GM21526 (cell line): Measurements from ENCODE around the gene GBA3.

Experiments used
- ATAC-seq: cut with Tn5 transposase; IDR thresholded peaks from one replicate; pipeline ENCODE4 v1.9.1; 2021; ENCODE audit warnings: moderate library complexity; ENCODE audit not compliant: unreplicated experiment, low FRiP score

GBA3 gene

GRCh38 chr4:22692736-22693135 lies at the start of gene GBA3:
Gene GBA3 (plus strand): TSS chr4:22692937.
- ATAC-seq: no peak

GRCh38 chr4:22643952-22644351 lies 48.8 kb upstream of the GBA3 start:
- ATAC-seq: no peak

- ATAC-seq: no peak
Measured at GRCh38 chr4:22645481-22646182, 47.1 kb upstream of the GBA3 start.

- no peak for ATAC-seq
Measured at GRCh38 chr4:22648996-22649395, 43.7 kb upstream of the GBA3 start.

GRCh38 chr4:22650771-22651170 lies 42.0 kb upstream of the GBA3 start:
- no peak for ATAC-seq

GRCh38 chr4:22653752-22654151 lies 39.0 kb upstream of the GBA3 start:
- no peak for ATAC-seq

GRCh38 chr4:22661443-22661842 lies 31.3 kb upstream of the GBA3 start:
- ATAC-seq: no peak

GRCh38 chr4:22667332-22667940 lies 25.3 kb upstream of the GBA3 start:
- no peak for ATAC-seq

GRCh38 chr4:22668301-22668700 lies 24.4 kb upstream of the GBA3 start:
- ATAC-seq: no peak

GRCh38 chr4:22668702-22669101 lies 24.0 kb upstream of the GBA3 start:
- ATAC-seq: no peak

- ATAC-seq: no peak
Measured at GRCh38 chr4:22670956-22671355, 21.8 kb upstream of the GBA3 start.

GRCh38 chr4:22672519-22672918 lies 20.2 kb upstream of the GBA3 start:
- ATAC-seq: no peak

- no peak for ATAC-seq
Measured at GRCh38 chr4:22672944-22673343, 19.8 kb upstream of the GBA3 start.

- no peak for ATAC-seq
Measured at GRCh38 chr4:22674700-22675099, 18.0 kb upstream of the GBA3 start.

GRCh38 chr4:22676063-22676462 lies 16.7 kb upstream of the GBA3 start:
- no peak for ATAC-seq

- ATAC-seq: no peak
Measured at GRCh38 chr4:22677780-22678179, 15.0 kb upstream of the GBA3 start.

- no peak for ATAC-seq
Measured at GRCh38 chr4:22678940-22679854, 13.5 kb upstream of the GBA3 start.

GRCh38 chr4:22680065-22680642 lies 12.6 kb upstream of the GBA3 start:
- no peak for ATAC-seq

GRCh38 chr4:22683726-22684125 lies 9.0 kb upstream of the GBA3 start:
- no peak for ATAC-seq

GRCh38 chr4:22686141-22686540 lies 6.6 kb upstream of the GBA3 start:
- no peak for ATAC-seq

GRCh38 chr4:22688236-22688635 lies 4.5 kb upstream of the GBA3 start:
- ATAC-seq: no peak
